ENCODE results near the gene VRK2.

VRK2 gene

DNA sequence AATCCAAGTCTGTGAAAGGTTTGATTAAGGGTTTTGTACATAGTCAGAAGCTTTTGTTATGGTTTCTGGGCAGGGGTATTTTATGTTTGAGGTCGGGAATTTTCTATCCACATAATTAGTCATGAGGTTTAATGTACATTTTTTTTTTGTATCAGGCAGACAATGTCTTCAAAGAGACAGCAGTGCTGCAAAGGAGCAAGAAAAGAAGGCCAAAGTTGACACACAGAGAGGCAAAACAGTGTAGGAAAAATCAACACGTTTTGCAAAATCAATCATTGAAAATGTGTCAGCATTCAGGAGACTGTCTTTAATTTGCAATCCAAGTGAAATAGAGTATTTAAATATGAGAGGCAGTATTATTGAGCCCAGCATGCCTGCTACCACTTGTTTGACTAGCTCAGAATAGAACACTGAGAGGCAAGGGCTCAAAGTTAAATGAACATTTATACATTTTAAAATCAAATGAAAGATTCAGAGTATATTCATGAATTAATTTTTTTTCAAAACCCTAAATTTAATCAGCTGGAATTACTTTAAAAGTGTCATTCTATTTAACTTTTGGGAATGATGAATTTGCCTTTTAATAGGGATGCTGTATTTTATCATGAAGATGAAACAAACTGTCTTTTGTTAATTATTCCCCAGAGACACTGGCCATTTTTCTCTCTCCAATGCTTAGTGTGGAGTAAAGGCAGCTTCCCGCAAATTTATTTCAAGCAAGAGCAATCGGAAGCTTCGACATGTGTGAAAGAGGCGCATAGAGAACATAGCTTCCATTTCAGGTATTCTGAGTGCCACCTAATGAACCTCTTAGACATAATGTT, 11.3 kb downstream of the VRK2 start:
- DNase-seq (ENCODE audit: low read depth): no peak
- no peak overlapping the region for H3K4me3 ChIP-seq (ENCODE audit: control insufficient read depth, low read depth, low read length)
- TF ChIP-seq, protein P1, sequence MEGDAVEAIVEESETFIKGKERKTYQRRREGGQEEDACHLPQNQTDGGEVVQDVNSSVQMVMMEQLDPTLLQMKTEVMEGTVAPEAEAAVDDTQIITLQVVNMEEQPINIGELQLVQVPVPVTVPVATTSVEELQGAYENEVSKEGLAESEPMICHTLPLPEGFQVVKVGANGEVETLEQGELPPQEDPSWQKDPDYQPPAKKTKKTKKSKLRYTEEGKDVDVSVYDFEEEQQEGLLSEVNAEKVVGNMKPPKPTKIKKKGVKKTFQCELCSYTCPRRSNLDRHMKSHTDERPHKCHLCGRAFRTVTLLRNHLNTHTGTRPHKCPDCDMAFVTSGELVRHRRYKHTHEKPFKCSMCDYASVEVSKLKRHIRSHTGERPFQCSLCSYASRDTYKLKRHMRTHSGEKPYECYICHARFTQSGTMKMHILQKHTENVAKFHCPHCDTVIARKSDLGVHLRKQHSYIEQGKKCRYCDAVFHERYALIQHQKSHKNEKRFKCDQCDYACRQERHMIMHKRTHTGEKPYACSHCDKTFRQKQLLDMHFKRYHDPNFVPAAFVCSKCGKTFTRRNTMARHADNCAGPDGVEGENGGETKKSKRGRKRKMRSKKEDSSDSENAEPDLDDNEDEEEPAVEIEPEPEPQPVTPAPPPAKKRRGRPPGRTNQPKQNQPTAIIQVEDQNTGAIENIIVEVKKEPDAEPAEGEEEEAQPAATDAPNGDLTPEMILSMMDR (IDR thresholded peaks at IDR 0.05; ENCODE audit: control insufficient read depth, insufficient read depth, low read depth, low read length, missing control alignments): no peak

DNA sequence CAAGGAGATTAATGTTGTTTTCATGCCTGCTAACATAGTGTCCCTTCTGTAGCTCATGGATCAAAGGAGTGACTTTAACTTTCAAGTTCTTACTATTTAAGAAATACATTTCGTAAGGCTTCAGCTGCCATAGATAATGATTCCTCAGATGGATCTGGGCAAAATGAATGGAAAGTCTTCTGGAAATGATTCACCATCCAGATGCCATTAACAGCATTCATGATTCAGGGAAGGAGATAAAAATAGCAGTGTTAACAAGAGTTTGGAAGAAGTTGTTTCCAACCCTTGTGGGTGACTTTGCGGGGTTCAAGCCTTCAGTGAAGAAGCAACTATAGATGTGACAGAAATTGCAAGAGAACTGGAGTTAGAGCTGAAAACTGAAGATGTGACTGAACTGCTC, 17.0 kb downstream of the VRK2 start:
- TF ChIP-seq, protein P1 (IDR thresholded peaks at IDR 0.05; ENCODE audit: control insufficient read depth, insufficient read depth, low read depth, low read length, missing control alignments): no peak
- peak; percentile 64 for DNase-seq (ENCODE audit: low read depth)
- H3K4me3 ChIP-seq (ENCODE audit: control insufficient read depth, low read depth, low read length): no peak overlapping the region

DNA sequence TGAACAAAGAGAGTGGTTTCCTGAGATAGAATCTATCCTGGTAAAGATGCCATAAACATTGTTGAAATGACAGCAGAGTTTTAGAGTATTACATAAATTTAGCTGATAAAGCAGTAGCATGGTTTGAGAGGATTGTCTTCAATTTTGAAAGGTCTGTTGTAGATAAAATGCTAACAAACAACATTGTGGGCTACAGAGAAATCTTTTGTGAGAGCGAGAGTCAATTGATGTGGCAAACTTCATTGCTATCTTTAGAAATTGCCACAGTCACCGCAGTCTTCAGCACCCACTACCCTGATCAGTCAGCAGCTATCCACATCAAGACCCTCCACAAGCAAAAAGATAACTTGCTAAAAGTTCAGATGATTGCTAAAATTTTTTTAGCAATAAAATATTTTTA, 17.5 kb downstream of the VRK2 start:
- DNase-seq (ENCODE audit: low read depth): no peak

DNA sequence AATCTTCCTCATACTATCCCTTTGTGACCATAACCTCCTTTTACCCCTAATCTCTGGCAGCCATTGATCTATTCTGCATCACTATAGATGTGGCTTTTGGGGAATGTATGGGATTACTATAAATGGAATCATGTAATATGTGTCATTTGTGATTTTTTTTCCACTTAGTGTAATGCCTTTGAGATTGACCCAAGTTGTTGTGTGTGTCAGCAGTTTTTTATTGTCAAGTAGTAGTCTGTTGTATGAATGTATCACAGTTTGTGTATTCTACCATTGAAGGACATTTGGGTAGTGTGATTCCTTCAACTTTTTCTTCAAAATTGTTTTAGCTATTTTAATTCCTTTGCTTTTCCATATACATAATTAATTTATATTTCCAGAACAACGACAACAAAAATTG, 18.6 kb downstream of the VRK2 start:
- TF ChIP-seq, protein P1 (IDR thresholded peaks at IDR 0.05; ENCODE audit: control insufficient read depth, insufficient read depth, low read depth, low read length, missing control alignments): no peak
- no peak for DNase-seq (ENCODE audit: low read depth)
- no peak overlapping the region for H3K4me3 ChIP-seq (ENCODE audit: control insufficient read depth, low read depth, low read length)

More for the DNA sequence above, 17.5 kb downstream of the VRK2 start:
- TF ChIP-seq, protein P1 (IDR thresholded peaks at IDR 0.05; ENCODE audit: control insufficient read depth, insufficient read depth, low read depth, low read length, missing control alignments): no peak
- H3K4me3 ChIP-seq (ENCODE audit: control insufficient read depth, low read depth, low read length): no peak overlapping the region

DNA sequence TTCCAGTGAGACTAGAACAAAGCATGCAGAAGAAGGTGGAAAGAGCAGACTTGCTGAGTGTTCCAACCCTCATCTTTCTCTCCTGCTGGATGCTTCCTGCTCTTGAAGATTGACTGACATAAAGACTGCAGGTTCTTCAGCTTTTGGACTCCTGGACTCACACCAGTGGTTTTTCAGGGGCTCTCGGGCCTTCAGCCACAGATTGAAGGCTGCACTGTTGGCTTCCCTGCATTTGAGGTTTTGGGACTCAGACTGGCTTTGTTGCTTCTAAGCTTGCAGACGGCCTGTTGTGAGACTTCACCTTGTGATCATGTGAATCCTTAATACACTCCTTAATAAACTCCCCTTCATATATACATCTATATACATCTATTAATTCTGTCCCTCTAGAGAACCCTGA, 20.4 kb downstream of the VRK2 start:
- H3K4me3 ChIP-seq (ENCODE audit: control insufficient read depth, low read depth, low read length): no peak overlapping the region
- TF ChIP-seq, protein P1 (IDR thresholded peaks at IDR 0.05; ENCODE audit: control insufficient read depth, insufficient read depth, low read depth, low read length, missing control alignments): no peak
- DNase-seq (ENCODE audit: low read depth): no peak

DNA sequence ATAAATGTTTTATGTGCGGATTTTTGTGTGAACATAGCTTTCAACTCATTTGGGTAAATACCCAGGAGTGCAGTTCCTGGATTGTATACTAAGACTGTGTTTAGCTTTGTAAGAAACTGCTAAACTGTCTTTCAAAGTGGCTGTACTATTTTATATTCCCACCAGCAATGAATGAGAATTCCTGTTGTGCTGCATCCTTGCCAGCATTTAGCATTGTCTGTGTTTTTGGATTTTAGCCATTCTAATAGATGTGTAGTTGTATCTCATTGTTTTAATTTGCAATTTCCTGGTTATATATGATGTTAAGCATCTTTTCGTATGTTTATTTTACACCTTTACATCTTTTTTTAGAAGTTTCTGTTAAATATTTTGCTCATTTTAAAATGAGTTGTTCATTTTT, 24.2 kb downstream of the VRK2 start:
- no peak overlapping the region for H3K4me3 ChIP-seq (ENCODE audit: control insufficient read depth, low read depth, low read length)
- TF ChIP-seq, protein P1 (IDR thresholded peaks at IDR 0.05; ENCODE audit: control insufficient read depth, insufficient read depth, low read depth, low read length, missing control alignments): no peak

More for the DNA sequence above, 24.2 kb downstream of the VRK2 start:
- DNase-seq (ENCODE audit: low read depth): no peak

All from AG09309 (cell line).